ENCODE data around the gene TRIM42. TPM values are rescaled to one million over a fixed set of nuclear protein-coding genes. Genes with fewer than 3 reads are reported as not detected.

The TRIM42 gene
- polyA plus RNA-seq, 2 donors = not detected

- WGBS, 2 donors = 75 to 81% methylated on average over 4 of the region's 4 CpGs
- Histone ChIP-seq H3K9me3 (ENCODE audit: control insufficient read depth in 2 of 2, insufficient read depth in 1 of 2, low read depth in 1 of 2, low read length in 1 of 2) (no peaks in the 10 kb centered on the region), H3K4me1 (ENCODE audit: control insufficient read depth in 2 of 2, insufficient read depth in 2 of 2, low read length in 1 of 2) (no peaks in the 10 kb centered on the region), H3K4me3 (ENCODE audit: low read depth in 1 of 2, low read length in 2 of 2) (no peak overlapping the region), H3K27ac (ENCODE audit: low read depth in 2 of 2, low read length in 1 of 2) (no peak overlapping the region), H3K27me3 (ENCODE audit: control insufficient read depth in 1 of 2, insufficient read depth in 2 of 2, low read length in 2 of 2) (no peaks in the 10 kb centered on the region), H3K36me3 (ENCODE audit: control insufficient read depth in 2 of 2, insufficient read depth in 2 of 2, low read length in 1 of 2) (no peaks in the 10 kb centered on the region)
Measured at GRCh38 chr3:140724856-140725812, 47.3 kb downstream of the TRIM42 start.

GRCh38 chr3:140726066-140726465, 48.2 kb downstream of the TRIM42 start:
- H3K4me1 ChIP-seq (ENCODE audit: control insufficient read depth in 2 of 2, insufficient read depth in 2 of 2, low read length in 1 of 2) = no peaks in the 10 kb centered on the region
- no peaks in the 10 kb centered on the region for H3K9me3 ChIP-seq (ENCODE audit: control insufficient read depth in 2 of 2, insufficient read depth in 1 of 2, low read depth in 1 of 2, low read length in 1 of 2)
- 92% methylated on average over 1 of the region's 1 CpG for WGBS, 2 donors
- H3K27me3 ChIP-seq (ENCODE audit: control insufficient read depth in 1 of 2, insufficient read depth in 2 of 2, low read length in 2 of 2) = no peaks in the 10 kb centered on the region
- H3K36me3 ChIP-seq (ENCODE audit: control insufficient read depth in 2 of 2, insufficient read depth in 2 of 2, low read length in 1 of 2) = no peaks in the 10 kb centered on the region
- no peak overlapping the region for H3K4me3 ChIP-seq (ENCODE audit: low read depth in 1 of 2, low read length in 2 of 2)
- no peak overlapping the region for H3K27ac ChIP-seq (ENCODE audit: low read depth in 2 of 2, low read length in 1 of 2)

GRCh38 chr3:140727886-140728285, 50.0 kb downstream of the TRIM42 start:
- H3K27me3 ChIP-seq (ENCODE audit: control insufficient read depth in 1 of 2, insufficient read depth in 2 of 2, low read length in 2 of 2) = no peaks in the 10 kb centered on the region
- H3K9me3 ChIP-seq (ENCODE audit: control insufficient read depth in 2 of 2, insufficient read depth in 1 of 2, low read depth in 1 of 2, low read length in 1 of 2) = peaks cover 0 to 3% of the 10 kb centered on the region in 2 donors
- 75 to 79% methylated on average over 4 of the region's 4 CpGs for WGBS, 2 donors
- H3K36me3 ChIP-seq (ENCODE audit: control insufficient read depth in 2 of 2, insufficient read depth in 2 of 2, low read length in 1 of 2) = no peaks in the 10 kb centered on the region
- no peaks in the 10 kb centered on the region for H3K4me1 ChIP-seq (ENCODE audit: control insufficient read depth in 2 of 2, insufficient read depth in 2 of 2, low read length in 1 of 2)
- H3K27ac ChIP-seq (ENCODE audit: low read depth in 2 of 2, low read length in 1 of 2) = no peak overlapping the region
- no peak overlapping the region for H3K4me3 ChIP-seq (ENCODE audit: low read depth in 1 of 2, low read length in 2 of 2)

GRCh38 chr3:140731440-140732119, 53.7 kb downstream of the TRIM42 start:
- WGBS, 2 donors = 79 to 87% methylated on average over 6 of the region's 6 CpGs
- no peaks in the 10 kb centered on the region for H3K4me1 ChIP-seq (ENCODE audit: control insufficient read depth in 2 of 2, insufficient read depth in 2 of 2, low read length in 1 of 2)

GRCh38 chr3:140733623-140734022, 55.8 kb downstream of the TRIM42 start:
- Histone ChIP-seq H3K4me3 (ENCODE audit: low read depth in 1 of 2, low read length in 2 of 2) (no peak overlapping the region), H3K27ac (ENCODE audit: low read depth in 2 of 2, low read length in 1 of 2) (no peak overlapping the region)

More at GRCh38 chr3:140731440-140732119, 53.7 kb downstream of the TRIM42 start:
- peaks cover 0 to 3% of the 10 kb centered on the region in 2 donors for H3K9me3 ChIP-seq (ENCODE audit: control insufficient read depth in 2 of 2, insufficient read depth in 1 of 2, low read depth in 1 of 2, low read length in 1 of 2)
- no peaks in the 10 kb centered on the region for H3K27me3 ChIP-seq (ENCODE audit: control insufficient read depth in 1 of 2, insufficient read depth in 2 of 2, low read length in 2 of 2)
- H3K36me3 ChIP-seq (ENCODE audit: control insufficient read depth in 2 of 2, insufficient read depth in 2 of 2, low read length in 1 of 2) = no peaks in the 10 kb centered on the region
- no peak overlapping the region for H3K4me3 ChIP-seq (ENCODE audit: low read depth in 1 of 2, low read length in 2 of 2)
- H3K27ac ChIP-seq (ENCODE audit: low read depth in 2 of 2, low read length in 1 of 2) = no peak overlapping the region

GRCh38 chr3:140736863-140737460, 59.1 kb downstream of the TRIM42 start:
- peaks cover 0 to 4% of the 10 kb centered on the region in 2 donors for H3K27me3 ChIP-seq (ENCODE audit: control insufficient read depth in 1 of 2, insufficient read depth in 2 of 2, low read length in 2 of 2)
- 39 to 40% methylated on average over 5 of the region's 5 CpGs for WGBS, 2 donors
- no peak overlapping the region for H3K4me3 ChIP-seq (ENCODE audit: low read depth in 1 of 2, low read length in 2 of 2)
- H3K36me3 ChIP-seq (ENCODE audit: control insufficient read depth in 2 of 2, insufficient read depth in 2 of 2, low read length in 1 of 2) = no peaks in the 10 kb centered on the region
- H3K4me1 ChIP-seq (ENCODE audit: control insufficient read depth in 2 of 2, insufficient read depth in 2 of 2, low read length in 1 of 2) = no peaks in the 10 kb centered on the region
- H3K9me3 ChIP-seq (ENCODE audit: control insufficient read depth in 2 of 2, insufficient read depth in 1 of 2, low read depth in 1 of 2, low read length in 1 of 2) = peaks cover 0 to 2% of the 10 kb centered on the region in 2 donors
- no peak overlapping the region for H3K27ac ChIP-seq (ENCODE audit: low read depth in 2 of 2, low read length in 1 of 2)

More at GRCh38 chr3:140733623-140734022, 55.8 kb downstream of the TRIM42 start:
- no peaks in the 10 kb centered on the region for H3K36me3 ChIP-seq (ENCODE audit: control insufficient read depth in 2 of 2, insufficient read depth in 2 of 2, low read length in 1 of 2)
- 83% methylated on average over 3 of the region's 3 CpGs for WGBS, 2 donors
- H3K4me1 ChIP-seq (ENCODE audit: control insufficient read depth in 2 of 2, insufficient read depth in 2 of 2, low read length in 1 of 2) = no peaks in the 10 kb centered on the region
- H3K9me3 ChIP-seq (ENCODE audit: control insufficient read depth in 2 of 2, insufficient read depth in 1 of 2, low read depth in 1 of 2, low read length in 1 of 2) = peaks cover 0 to 3% of the 10 kb centered on the region in 2 donors
- H3K27me3 ChIP-seq (ENCODE audit: control insufficient read depth in 1 of 2, insufficient read depth in 2 of 2, low read length in 2 of 2) = peaks cover 0 to 4% of the 10 kb centered on the region in 2 donors

- Histone ChIP-seq H3K4me3 (ENCODE audit: low read depth in 1 of 2, low read length in 2 of 2) (no peak overlapping the region), H3K27ac (ENCODE audit: low read depth in 2 of 2, low read length in 1 of 2) (no peak overlapping the region), H3K27me3 (ENCODE audit: control insufficient read depth in 1 of 2, insufficient read depth in 2 of 2, low read length in 2 of 2) (peaks cover 0 to 4% of the 10 kb centered on the region in 2 donors), H3K9me3 (ENCODE audit: control insufficient read depth in 2 of 2, insufficient read depth in 1 of 2, low read depth in 1 of 2, low read length in 1 of 2) (peaks cover 0 to 3% of the 10 kb centered on the region in 2 donors), H3K36me3 (ENCODE audit: control insufficient read depth in 2 of 2, insufficient read depth in 2 of 2, low read length in 1 of 2) (no peaks in the 10 kb centered on the region), H3K4me1 (ENCODE audit: control insufficient read depth in 2 of 2, insufficient read depth in 2 of 2, low read length in 1 of 2) (no peaks in the 10 kb centered on the region)
- 92 to 96% methylated on average over 2 of the region's 2 CpGs for WGBS, 2 donors
Measured at GRCh38 chr3:140742116-140742515, 64.3 kb downstream of the TRIM42 start.

- peaks cover 4 to 5% of the 10 kb centered on the region in 2 donors for H3K9me3 ChIP-seq (ENCODE audit: control insufficient read depth in 2 of 2, insufficient read depth in 1 of 2, low read depth in 1 of 2, low read length in 1 of 2)
- no peaks in the 10 kb centered on the region for H3K4me1 ChIP-seq (ENCODE audit: control insufficient read depth in 2 of 2, insufficient read depth in 2 of 2, low read length in 1 of 2)
- no peaks in the 10 kb centered on the region for H3K36me3 ChIP-seq (ENCODE audit: control insufficient read depth in 2 of 2, insufficient read depth in 2 of 2, low read length in 1 of 2)
- 46 to 63% methylated on average over 3 of the region's 3 CpGs for WGBS, 2 donors
- H3K4me3 ChIP-seq (ENCODE audit: low read depth in 1 of 2, low read length in 2 of 2) = no peak overlapping the region
- H3K27me3 ChIP-seq (ENCODE audit: control insufficient read depth in 1 of 2, insufficient read depth in 2 of 2, low read length in 2 of 2) = no peaks in the 10 kb centered on the region
- no peak overlapping the region for H3K27ac ChIP-seq (ENCODE audit: low read depth in 2 of 2, low read length in 1 of 2)
Measured at GRCh38 chr3:140748171-140748570, 70.3 kb downstream of the TRIM42 start.

DNA sequence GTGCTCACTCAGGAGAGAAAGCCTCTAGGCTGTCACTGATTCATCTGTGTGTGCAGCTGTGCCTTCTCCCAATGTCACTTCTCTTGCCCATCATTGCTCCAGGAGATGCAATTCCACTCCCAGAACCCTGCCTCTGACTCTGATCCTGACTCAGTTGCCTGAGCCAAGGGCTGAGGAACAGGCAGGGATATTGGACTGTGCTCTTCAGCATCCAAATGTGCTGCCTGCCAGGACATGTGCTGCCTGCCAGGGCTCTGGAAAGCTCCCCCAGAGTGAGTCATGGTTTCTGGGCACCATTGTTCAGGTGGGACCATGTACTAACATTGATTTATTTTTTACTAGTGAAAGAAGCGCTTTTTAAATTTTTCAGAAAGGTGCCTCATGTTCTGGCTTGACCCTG, 71.0 kb downstream of the TRIM42 start:
- Histone ChIP-seq H3K4me3 (ENCODE audit: low read depth in 1 of 2, low read length in 2 of 2) (no peak overlapping the region), H3K9me3 (ENCODE audit: control insufficient read depth in 2 of 2, insufficient read depth in 1 of 2, low read depth in 1 of 2, low read length in 1 of 2) (peaks cover 4 to 5% of the 10 kb centered on the region in 2 donors), H3K4me1 (ENCODE audit: control insufficient read depth in 2 of 2, insufficient read depth in 2 of 2, low read length in 1 of 2) (no peaks in the 10 kb centered on the region), H3K27ac (ENCODE audit: low read depth in 2 of 2, low read length in 1 of 2) (no peak overlapping the region), H3K36me3 (ENCODE audit: control insufficient read depth in 2 of 2, insufficient read depth in 2 of 2, low read length in 1 of 2) (no peaks in the 10 kb centered on the region), H3K27me3 (ENCODE audit: control insufficient read depth in 1 of 2, insufficient read depth in 2 of 2, low read length in 2 of 2) (no peaks in the 10 kb centered on the region)
- 48 to 78% methylated on average over 1 of the region's 1 CpG for WGBS, 2 donors

Data from esophagus (tissue), 2 donors.